Mesodermal cell (in vitro differentiated cells): ENCODE measurements around the gene MPRIP.
A peak's percentile ranks its signal among the peaks of the same experiment; 100 is the strongest.

Source experiments
- H3K27ac ChIP-seq: 2 replicates; pipeline ENCODE4 v1.7.0; 2013; ENCODE audit warnings: mild to moderate bottlenecking, low read depth, low read length, moderate library complexity; ENCODE audit not compliant: severe bottlenecking
- H3K36me3 ChIP-seq: 2 replicates; pipeline ENCODE4 v1.7.1; 2013; ENCODE audit warnings: mild to moderate bottlenecking, low read length, moderate library complexity; ENCODE audit not compliant: control insufficient read depth, insufficient read depth
- H3K4me1 ChIP-seq: one replicate; pipeline ENCODE4 v1.7.1; 2013; ENCODE audit warnings: mild to moderate bottlenecking, low read length; ENCODE audit not compliant: insufficient read depth, control insufficient read depth, poor library complexity, severe bottlenecking
- H3K4me3 ChIP-seq: 2 replicates; pipeline ENCODE4 v1.7.0; 2013; ENCODE audit warnings: low read length, control low read depth, mild to moderate bottlenecking; ENCODE audit not compliant: insufficient read depth, poor library complexity, severe bottlenecking; ENCODE audit errors: extremely low read depth
- H3K9me3 ChIP-seq: 2 replicates; pipeline ENCODE4 v1.7.1; 2013; ENCODE audit warnings: mild to moderate bottlenecking, low read length, moderate library complexity; ENCODE audit not compliant: control insufficient read depth
- WGBS, 2 experiments: methylation state at CpG; one replicate each; pipeline ENCODE4 v1.1.5; 2013; ENCODE audit warnings: missing lambda C conversion rate in 2 of 2; ENCODE audit not compliant: insufficient coverage in 2 of 2; 5-methylcytosine and 5-hydroxymethylcytosine counted together

The MPRIP gene

GRCh38 chr17:17043461-17044271 lies 1.4 kb downstream of the MPRIP start:
- Histone ChIP-seq H3K4me1 (peaks cover 24% of the 10 kb centered on the region), H3K27ac (peak overlapping the region; percentile 85)
- 23 to 25% methylated on average over 12 to 15 of the region's 19 CpGs for WGBS, 2 experiments

DNA sequence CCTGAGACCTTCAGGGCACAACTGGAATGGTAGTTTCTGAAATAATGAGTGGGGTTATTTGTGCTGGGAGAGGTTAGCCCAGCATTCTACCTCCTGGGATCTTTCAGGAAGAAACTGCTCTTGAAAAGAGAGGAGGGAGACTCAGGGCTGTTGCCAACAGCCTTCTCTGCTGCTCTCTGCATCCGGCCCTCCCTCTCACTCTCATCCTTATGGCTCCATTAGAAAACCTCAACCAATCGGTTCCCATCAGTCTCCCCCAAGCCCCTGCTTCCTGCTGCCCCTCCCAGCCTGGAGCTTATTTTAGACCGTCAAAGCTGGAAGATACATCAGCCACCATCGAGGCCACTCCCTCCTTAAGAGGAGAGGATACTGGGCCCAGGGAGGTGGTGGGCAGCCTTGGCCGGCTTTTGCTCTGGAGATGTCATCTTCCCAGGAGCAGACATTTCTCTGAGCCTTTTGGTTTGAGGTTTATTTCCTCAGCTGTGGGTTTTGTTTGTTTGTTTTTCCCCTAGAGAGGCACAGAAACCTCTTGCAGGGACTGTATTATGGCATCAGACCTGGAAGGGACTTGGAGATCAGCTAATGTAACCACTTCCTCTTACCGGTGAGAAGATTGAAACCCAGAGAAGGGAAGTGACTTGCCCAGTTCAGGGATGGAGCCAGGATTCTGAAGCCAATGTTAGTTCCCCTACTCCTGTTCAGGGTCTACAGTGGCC lies 2.7 kb downstream of the MPRIP start:
- Histone ChIP-seq H3K27ac (peak overlapping the region; percentile 85), H3K9me3 (no peaks in the 10 kb centered on the region), H3K4me3 (peak overlapping the region; percentile 63), H3K36me3 (peaks cover 22% of the 10 kb centered on the region), H3K4me1 (peaks cover 24% of the 10 kb centered on the region)
- 0 to 41% methylated on average over 1 to 3 of the region's 6 CpGs for WGBS, 2 experiments

More at GRCh38 chr17:17043461-17044271, 1.4 kb downstream of the MPRIP start:
- Histone ChIP-seq H3K4me3 (peak overlapping the region; percentile 63), H3K9me3 (no peaks in the 10 kb centered on the region), H3K36me3 (peaks cover 13% of the 10 kb centered on the region)

DNA sequence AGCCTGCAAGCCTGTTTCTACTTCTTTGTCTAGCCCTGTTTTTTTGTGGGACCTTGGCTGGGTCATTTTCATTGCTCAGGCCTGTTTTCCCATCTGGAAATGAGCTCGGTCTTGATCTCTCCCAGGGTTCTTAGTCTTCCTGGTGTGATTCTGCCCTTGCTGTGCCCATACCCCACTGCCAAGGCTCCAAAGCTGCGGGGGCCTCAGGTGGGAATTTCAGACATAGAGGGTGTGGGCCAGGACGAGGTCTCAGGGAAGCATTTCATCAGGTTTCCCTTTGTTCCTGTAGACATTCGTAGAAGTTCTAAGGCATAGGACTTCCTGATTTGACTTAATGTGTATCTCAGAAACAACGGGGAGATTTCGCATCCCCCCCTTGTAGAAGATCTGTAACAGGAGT lies 5.8 kb downstream of the MPRIP start:
- Histone ChIP-seq H3K4me1 (peaks cover 30% of the 10 kb centered on the region), H3K36me3 (peaks cover 35% of the 10 kb centered on the region), H3K27ac (no peak overlapping the region), H3K4me3 (no peak overlapping the region), H3K9me3 (no peaks in the 10 kb centered on the region)
- 96% methylated on average over 4 to 5 of the region's 6 CpGs for WGBS, 2 experiments

GRCh38 chr17:17050346-17051345 lies 8.4 kb downstream of the MPRIP start:
- no peak overlapping the region for H3K4me3 ChIP-seq
- H3K4me1 ChIP-seq: peaks cover 13% of the 10 kb centered on the region
- H3K9me3 ChIP-seq: no peaks in the 10 kb centered on the region
- H3K27ac ChIP-seq: no peak overlapping the region
- 96 to 97% methylated on average over 13 to 15 of the region's 15 CpGs for WGBS, 2 experiments
- peaks cover 56% of the 10 kb centered on the region for H3K36me3 ChIP-seq

GRCh38 chr17:17051380-17051779 lies 9.1 kb downstream of the MPRIP start:
- Histone ChIP-seq H3K36me3 (peaks cover 59% of the 10 kb centered on the region), H3K9me3 (no peaks in the 10 kb centered on the region), H3K27ac (peak overlapping the region; percentile 10), H3K4me1 (peaks cover 12% of the 10 kb centered on the region), H3K4me3 (no peak overlapping the region)
- 96 to 98% methylated on average over 6 of the region's 6 CpGs for WGBS, 2 experiments

- peaks cover 12% of the 10 kb centered on the region for H3K4me1 ChIP-seq
- H3K27ac ChIP-seq: no peak overlapping the region
- no peaks in the 10 kb centered on the region for H3K9me3 ChIP-seq
- H3K36me3 ChIP-seq: peaks cover 57% of the 10 kb centered on the region
- 93 to 94% methylated on average over 6 to 10 of the region's 10 CpGs for WGBS, 2 experiments
- H3K4me3 ChIP-seq: no peak overlapping the region
Measured at GRCh38 chr17:17051791-17052461, 9.7 kb downstream of the MPRIP start.

DNA sequence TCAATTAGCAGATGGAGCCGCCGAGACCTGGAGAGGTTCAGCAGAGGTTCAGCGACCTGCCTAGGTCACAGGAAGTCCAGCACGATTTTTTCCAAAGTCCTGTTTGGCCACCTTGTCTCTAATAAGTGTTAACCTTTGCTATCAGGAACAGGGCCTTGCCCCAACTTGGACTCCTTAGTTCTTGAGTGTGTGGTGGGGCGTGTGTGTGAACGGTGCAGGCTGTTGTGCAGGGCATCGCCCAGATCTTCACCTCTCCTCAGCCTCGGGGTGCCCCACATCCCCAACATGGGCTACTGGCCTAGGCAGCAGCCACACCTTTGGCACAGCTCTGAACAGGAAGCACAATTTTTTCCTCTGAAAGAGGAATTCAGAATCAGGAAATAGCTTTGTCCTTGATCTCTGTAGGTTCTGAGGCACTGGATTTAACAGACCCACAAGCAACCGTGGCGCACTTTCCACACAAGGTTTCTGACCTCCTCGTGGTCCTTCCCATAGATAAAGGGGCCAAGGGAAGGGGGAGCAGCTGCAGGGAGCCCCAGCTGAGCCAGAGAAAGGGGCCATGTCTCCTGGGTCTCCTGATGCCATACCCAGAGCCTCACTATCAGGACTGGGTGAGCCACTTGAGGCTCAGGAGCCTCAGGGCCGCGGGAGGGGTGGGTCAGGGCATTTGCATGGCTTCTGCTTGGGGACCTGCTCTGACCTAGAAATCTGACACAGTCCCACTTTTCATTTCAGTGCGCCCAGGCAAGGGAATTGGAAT lies 10.4 kb downstream of the MPRIP start:
- 87 to 94% methylated on average over 11 to 12 of the region's 14 CpGs for WGBS, 2 experiments
- no peak overlapping the region for H3K27ac ChIP-seq

GRCh38 chr17:17053446-17054379 lies 11.5 kb downstream of the MPRIP start:
- peaks cover 67% of the 10 kb centered on the region for H3K36me3 ChIP-seq
- no peak overlapping the region for H3K4me3 ChIP-seq
- WGBS, 2 experiments: 83 to 90% methylated on average over 3 to 6 of the region's 8 CpGs
- no peaks in the 10 kb centered on the region for H3K9me3 ChIP-seq
- H3K4me1 ChIP-seq: peaks cover 12% of the 10 kb centered on the region
- H3K27ac ChIP-seq: no peak overlapping the region

More for the DNA sequence above, 10.4 kb downstream of the MPRIP start:
- peaks cover 12% of the 10 kb centered on the region for H3K4me1 ChIP-seq
- H3K36me3 ChIP-seq: peaks cover 62% of the 10 kb centered on the region
- no peak overlapping the region for H3K4me3 ChIP-seq
- H3K9me3 ChIP-seq: no peaks in the 10 kb centered on the region

- Histone ChIP-seq H3K36me3 (peaks cover 67% of the 10 kb centered on the region), H3K9me3 (no peaks in the 10 kb centered on the region), H3K4me3 (no peak overlapping the region), H3K4me1 (peaks cover 12% of the 10 kb centered on the region), H3K27ac (no peak overlapping the region)
- 94 to 100% methylated on average over 3 of the region's 4 CpGs for WGBS, 2 experiments
Measured at GRCh38 chr17:17054636-17055035, 12.4 kb downstream of the MPRIP start.
